HT1080 (cell line): ENCODE measurements around the gene TNIP2. TPM values are rescaled to one million over a fixed set of nuclear protein-coding genes. Genes with fewer than 3 reads are reported as not detected.

Experiments
- DNase-seq: peaks from one replicate; pipeline ENCODE4 v3.0.0-alpha.2; 2015; ENCODE audit warnings: low read depth
- total RNA-seq: library from RNA; depleted of rRNA; stranded (reverse); fragments of >200 nt; shearing (Covaris generic); gene quantifications from 2 replicates; pipeline ENCODE4 v1.2.3, GENCODE V29; 2014

The TNIP2 gene
- total RNA-seq, 1 experiment from 2014 or later, result 62.4 TPM

- DNase-seq, result no peak
These were observed 30.8 kb downstream of the TNIP2 start for GRCh38 chr4:2725380-2725779.

- DNase-seq, result no peak
These were observed 32.4 kb downstream of the TNIP2 start for GRCh38 chr4:2723751-2724150.

- no peak for DNase-seq
These were observed 34.1 kb downstream of the TNIP2 start for GRCh38 chr4:2722033-2722432.

DNA sequence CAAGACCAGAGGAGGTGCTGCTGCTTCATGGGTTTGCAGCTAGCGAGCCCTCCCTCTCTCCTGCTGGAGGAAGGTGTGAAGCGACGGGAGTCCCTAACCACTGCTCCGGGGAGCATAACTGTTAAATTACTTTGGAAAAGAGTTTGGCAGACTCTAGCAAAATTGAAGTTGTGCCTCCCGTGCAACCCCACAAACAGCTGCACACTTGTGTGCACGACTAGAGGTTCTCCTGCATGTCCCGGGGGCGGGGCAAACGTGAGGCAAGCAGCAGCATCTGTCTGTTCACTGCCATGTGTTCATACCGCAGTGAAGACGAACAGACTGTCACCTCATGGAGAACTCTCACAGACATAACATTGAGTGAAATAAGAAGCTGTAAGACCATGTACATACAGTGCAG lies 34.5 kb downstream of the TNIP2 start:
- DNase-seq, result no peak

GRCh38 chr4:2716236-2716635 lies 39.9 kb downstream of the TNIP2 start:
- no peak for DNase-seq

- no peak for DNase-seq
These were observed 40.7 kb downstream of the TNIP2 start for GRCh38 chr4:2715426-2715825.

GRCh38 chr4:2714918-2715317 lies 41.2 kb downstream of the TNIP2 start:
- DNase-seq, result no peak

DNA sequence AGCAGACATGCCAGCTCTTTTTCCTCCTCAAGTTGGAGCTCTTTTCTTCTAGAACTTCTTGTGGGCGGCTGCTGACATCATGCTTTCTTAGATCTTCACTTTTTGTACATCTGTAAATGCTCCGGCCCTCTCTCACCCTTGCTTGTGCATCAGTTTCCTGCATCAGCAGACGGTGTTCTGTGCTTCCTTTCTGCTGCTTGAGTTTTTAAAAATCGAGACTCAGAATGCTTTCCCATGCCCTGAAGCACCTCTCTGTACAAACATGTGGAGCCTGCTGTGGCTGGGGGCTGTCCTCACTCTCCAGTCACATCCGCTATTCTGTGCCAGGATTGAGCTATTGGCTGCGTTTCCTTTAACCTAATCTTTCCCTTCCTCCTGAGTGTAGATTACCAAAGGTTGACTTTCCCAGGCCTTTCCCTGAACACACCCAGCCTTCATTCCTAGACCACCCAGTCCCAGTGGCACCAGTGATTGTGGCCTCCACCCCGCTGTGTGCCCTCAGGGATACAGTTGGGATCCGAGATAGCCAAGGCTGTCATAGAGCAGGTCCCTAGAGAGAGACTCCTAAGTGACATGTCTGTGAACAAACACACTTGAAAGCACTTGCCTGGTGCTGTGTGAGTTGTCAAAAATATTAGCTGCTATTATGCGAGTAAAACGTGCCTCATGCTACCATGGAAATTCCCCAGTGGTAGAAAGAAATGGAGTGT lies 41.9 kb downstream of the TNIP2 start:
- no peak for DNase-seq

DNA sequence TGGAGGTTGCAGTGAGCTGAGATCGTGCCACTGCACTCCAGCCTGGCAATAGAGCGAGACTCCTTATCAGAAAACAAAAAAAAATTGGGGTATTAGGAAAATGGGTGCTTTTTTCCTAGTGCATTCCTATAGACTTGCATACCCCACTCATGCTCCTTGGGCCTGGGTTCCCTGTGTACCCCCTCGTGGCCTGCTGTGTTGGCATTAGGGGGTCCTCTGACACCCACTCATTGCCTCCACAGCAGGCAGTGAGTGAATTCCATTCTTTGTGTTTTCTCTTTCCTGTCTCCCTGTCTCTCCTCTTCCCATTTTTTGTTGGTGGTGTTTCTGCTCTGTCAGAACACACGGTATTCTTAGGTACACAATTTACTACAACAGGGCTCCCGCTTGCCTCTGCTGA lies 42.8 kb downstream of the TNIP2 start:
- no peak for DNase-seq

DNA sequence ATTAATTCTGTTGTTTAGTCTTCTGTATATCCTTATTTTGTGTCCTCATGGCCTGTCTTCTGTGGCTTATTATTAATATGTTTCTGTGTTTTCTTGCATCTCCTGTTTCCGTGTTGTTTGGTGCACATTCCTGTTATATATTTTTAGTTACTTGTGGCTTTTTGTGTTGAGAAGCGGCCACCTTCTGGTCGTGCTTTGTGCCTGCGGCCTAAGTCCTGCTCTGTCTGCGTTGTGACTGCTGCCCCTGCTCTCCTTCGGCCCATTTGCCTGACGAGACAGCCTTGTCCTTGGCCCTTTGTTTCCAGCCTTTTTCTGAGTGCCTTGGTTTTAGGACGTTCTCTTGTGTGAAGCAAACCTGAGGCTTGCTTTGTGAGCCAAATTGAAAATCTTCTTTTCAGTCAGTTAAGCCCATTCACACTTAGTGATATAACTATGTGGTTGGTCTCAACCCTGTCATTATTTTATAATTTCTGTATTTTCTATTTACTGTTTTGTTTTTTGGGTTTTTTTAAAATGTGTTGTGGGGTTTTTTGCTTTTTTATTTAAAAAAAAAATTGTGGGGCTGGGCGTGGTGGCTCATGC lies 43.8 kb downstream of the TNIP2 start:
- DNase-seq, result no peak

DNA sequence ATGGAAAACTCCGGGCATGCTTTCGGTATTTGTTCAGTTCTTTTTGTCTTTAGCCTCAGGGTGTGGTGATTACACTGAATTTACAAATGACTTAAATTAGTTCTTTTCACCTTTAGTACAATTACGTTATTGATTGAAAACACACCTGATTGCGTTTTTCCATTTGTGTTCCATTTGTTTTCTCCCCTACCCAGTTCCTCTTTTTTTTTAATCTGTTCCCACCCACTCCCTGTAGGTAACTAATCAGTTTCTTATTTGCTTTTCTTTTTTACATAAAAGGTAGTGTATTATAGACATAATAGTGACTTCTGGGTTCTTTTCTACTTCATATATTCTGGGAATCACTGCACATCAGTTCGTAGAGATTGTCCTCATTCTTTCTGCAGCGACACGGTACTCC lies 53.4 kb downstream of the TNIP2 start:
- no peak for DNase-seq

DNA sequence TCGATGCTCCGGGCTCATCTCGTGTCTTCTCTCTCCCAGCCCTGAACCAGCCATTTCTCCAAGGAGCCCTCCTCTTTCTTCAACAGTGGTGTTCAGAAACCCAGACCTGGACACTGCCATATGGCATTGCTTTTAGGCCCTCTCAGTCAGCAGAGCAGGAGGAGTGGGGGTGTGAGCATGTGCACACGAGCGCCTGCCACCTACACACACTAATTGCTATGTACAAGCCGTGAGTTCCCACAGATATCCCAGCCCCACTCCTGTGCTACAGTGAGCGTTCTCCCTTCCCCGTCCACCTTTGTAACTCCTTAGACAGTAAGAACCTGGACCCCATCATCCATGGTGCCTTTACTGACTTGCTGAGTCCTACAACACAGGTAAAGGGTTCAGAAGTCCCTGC lies 53.8 kb downstream of the TNIP2 start:
- DNase-seq, result no peak

- DNase-seq, result no peak
These were observed 56.1 kb downstream of the TNIP2 start for GRCh38 chr4:2700031-2700430.

- DNase-seq, result no peak
These were observed 56.6 kb downstream of the TNIP2 start for GRCh38 chr4:2699534-2699933.

GRCh38 chr4:2698951-2699505 lies 57.1 kb downstream of the TNIP2 start:
- DNase-seq, result no peak

GRCh38 chr4:2698504-2698903 lies 57.6 kb downstream of the TNIP2 start:
- no peak for DNase-seq

GRCh38 chr4:2697995-2698414 lies 58.1 kb downstream of the TNIP2 start:
- DNase-seq, result no peak

DNA sequence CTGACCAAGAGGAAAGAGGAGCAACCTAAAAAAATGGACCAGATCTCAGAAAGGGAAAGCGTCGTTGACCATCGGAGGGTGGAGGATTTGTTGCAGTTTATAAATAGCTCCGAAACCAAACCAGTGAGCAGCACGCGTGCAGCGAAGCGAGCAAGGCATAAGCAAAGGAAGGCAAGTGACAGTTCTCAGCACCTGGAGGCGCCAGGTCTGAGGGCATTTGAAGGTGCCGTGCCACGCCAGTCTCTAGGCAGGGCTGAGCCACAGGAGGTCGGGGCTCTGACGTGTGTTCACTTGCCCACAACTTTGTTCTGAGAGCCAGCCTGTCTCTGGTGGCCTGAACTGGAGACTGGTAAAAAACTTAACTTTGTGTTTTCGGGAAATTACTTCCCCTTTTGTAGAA lies 59.7 kb downstream of the TNIP2 start:
- no peak for DNase-seq

- DNase-seq, result no peak
These were observed 60.6 kb downstream of the TNIP2 start for GRCh38 chr4:2695346-2696060.

- DNase-seq, result no peak
These were observed 61.4 kb downstream of the TNIP2 start for GRCh38 chr4:2694691-2695090.

- DNase-seq, result no peak
These were observed 64.1 kb downstream of the TNIP2 start for GRCh38 chr4:2691952-2692435.
